AG10803 (cell line): ENCODE measurements around the gene KDM4F.

Experiments
- DNase-seq: peaks from one replicate; pipeline ENCODE4 v3.0.0; 2010; ENCODE audit warnings: low read depth
- H3K4me3 ChIP-seq: 2 replicates; pipeline ENCODE4 v1.5.1; 2011; ENCODE audit warnings: mild to moderate bottlenecking, low read length, control low read depth
- CTCF ChIP-seq: conservative IDR thresholded peaks from 2 replicates; pipeline ENCODE4 v1.5.1; 2011; ENCODE audit warnings: mild to moderate bottlenecking, low read length, control low read depth, inconsistent platforms

Gene KDM4F

GRCh38 chr11:95076416-95076815, 27.2 kb downstream of the KDM4F start:
- TF ChIP-seq CTCF = no peak
- DNase-seq = peak; percentile 58
- H3K4me3 ChIP-seq = no peak overlapping the region

DNA sequence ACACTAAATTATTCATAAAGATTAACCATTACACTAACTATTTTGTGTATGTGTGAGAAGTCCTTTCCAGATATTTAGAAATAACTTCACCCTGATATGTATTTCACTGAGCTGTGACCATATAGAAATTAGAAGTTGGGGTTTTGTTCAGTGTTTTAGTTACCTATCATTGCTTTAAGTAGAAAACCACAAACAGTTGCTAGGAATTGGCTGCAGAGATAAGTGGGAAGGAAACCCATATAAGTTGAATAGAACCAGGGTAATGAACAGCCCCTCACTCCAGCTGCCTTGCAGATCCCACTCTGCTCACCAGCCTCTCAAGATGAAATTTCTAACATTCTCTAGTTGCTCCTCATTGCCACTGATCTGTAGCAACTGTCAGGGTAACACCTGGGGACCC, 27.8 kb downstream of the KDM4F start:
- no peak overlapping the region for H3K4me3 ChIP-seq
- DNase-seq = no peak
- TF ChIP-seq CTCF = no peak

- H3K4me3 ChIP-seq = no peak overlapping the region
- TF ChIP-seq CTCF = no peak
- no peak for DNase-seq
Observed at GRCh38 chr11:95078526-95078925, 29.3 kb downstream of the KDM4F start.

DNA sequence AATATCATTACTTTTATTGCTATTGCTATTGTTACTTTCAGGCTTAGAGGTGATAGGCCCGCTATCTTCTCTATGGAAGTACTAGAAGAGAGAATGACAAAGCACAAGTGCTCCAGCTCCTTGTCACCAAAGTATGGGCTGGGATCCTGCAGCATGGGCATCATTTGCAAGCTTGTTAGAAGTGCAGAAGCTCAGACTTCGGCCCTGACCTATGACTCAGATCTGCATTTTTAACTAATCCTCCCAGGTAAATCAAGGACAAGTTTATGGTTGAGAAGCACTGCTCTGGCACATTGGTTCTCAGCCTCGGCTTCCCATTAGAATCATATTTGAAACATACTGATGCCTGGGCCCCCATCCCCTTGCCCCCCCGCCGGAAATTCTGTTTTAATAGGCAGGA, 31.8 kb downstream of the KDM4F start:
- no peak for TF ChIP-seq CTCF
- no peak for DNase-seq
- no peak overlapping the region for H3K4me3 ChIP-seq

- TF ChIP-seq CTCF = no peak
- no peak for DNase-seq
- no peak overlapping the region for H3K4me3 ChIP-seq
Observed at GRCh38 chr11:95081412-95081811, 32.2 kb downstream of the KDM4F start.

- H3K4me3 ChIP-seq = no peak overlapping the region
- TF ChIP-seq CTCF = no peak
- no peak for DNase-seq
Observed at GRCh38 chr11:95082576-95083001, 33.4 kb downstream of the KDM4F start.

DNA sequence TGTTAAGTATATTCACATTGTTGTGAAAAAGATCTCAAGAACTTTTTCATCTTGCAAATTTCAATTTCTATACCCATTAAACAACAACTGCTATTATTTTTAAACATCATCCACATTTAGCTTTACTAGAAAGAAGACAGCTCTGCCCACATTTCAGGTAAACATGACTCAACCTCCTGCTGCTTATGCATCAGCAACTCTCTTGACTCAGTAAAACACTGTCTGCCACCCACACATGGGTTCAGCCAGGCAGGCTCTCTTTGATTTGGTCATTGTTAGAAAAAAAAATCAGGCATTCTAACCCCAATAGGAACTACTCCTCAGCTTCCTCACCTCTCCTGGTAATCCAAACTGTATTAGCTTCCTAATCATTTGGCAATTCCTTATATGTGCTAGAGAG, 35.3 kb downstream of the KDM4F start:
- no peak for DNase-seq
- H3K4me3 ChIP-seq = no peak overlapping the region
- TF ChIP-seq CTCF = no peak
